Sigmoid colon (tissue), 4 donors: ENCODE data around the gene PSD.

Source experiments
- CTCF ChIP-seq, 4 experiments: fragments of 450-650 bp in 3 of 4; fragments of 200-600 bp in 1 of 4; IDR thresholded peaks; one replicate each; pipeline ENCODE4 v1.5.1; 2016 to 2019; ENCODE audit warnings: antibody characterized with exemption in 4 of 4, mild to moderate bottlenecking in 3 of 4, moderate library complexity in 2 of 4
- POLR2A ChIP-seq, 2 donors: fragments of 450-650 bp; IDR thresholded peaks; one replicate each; pipeline ENCODE4 v1.6.1; 2016; ENCODE audit warnings: antibody characterized with exemption in 2 of 2, mild to moderate bottlenecking in 2 of 2, moderate library complexity in 2 of 2
- POLR2AphosphoS5 ChIP-seq, 4 donors: sonication (generic); formaldehyde crosslinking; IDR thresholded peaks; one replicate each; pipeline ENCODE4 v1.6.1; 2017; ENCODE audit warnings: antibody characterized with exemption in 4 of 4

- TF ChIP-seq CTCF (IDR thresholded peaks at IDR 0.05): no peak
- TF ChIP-seq POLR2AphosphoS5 (IDR thresholded peaks at IDR 0.05): no peak
- TF ChIP-seq POLR2A (IDR thresholded peaks at IDR 0.05): no peak
Measured at GRCh38 chr10:102371295-102371694, 47.3 kb downstream of the PSD start.
